ENCODE measurements around the gene CEP112.

DNA sequence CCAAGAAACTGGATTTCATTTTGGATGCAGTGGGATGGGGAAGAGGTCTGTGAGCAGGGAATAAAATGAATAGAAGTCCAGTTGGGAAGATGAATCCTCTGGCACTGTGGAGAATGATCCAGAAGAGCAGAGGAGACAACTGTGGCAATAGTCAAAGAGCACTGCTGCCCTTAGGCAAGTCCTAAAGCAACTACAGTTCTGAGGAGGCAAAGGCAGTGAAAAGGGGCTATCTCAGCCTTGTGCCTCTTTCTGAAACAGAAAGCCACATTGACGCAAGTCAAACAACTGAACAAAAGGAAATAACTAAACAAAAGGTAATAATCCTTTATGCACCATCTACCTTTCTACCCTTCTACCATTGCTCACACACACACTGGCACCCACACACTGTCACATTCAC lies 392.5 kb downstream of the CEP112 start:
- TF ChIP-seq POLR2A (IDR thresholded peaks at IDR 0.05; ENCODE audit: low read length), result no peak
- TF ChIP-seq GATA1 (IDR thresholded peaks at IDR 0.05; ENCODE audit: low read depth, low read length), result no peak

All from erythroblast (primary cell).